Caco-2 (cell line): ENCODE data around the gene SLC22A23. TPM values are rescaled to one million over a fixed set of nuclear protein-coding genes. Genes with fewer than 3 reads are reported as not detected.

ENCODE experiments used
- BruUV-seq: library from RNA; stranded (reverse); fragments of 400-500 nt; replicated peaks from 2 replicates; lab custom pipeline; 2021; lab: Mats Ljungman, UMichigan
- CTCF ChIA-PET: fragments of 300-600 bp; sonication (Branson Sonifier 250); formaldehyde crosslinking; loops from one replicate; lab custom pipeline; 2022; ENCODE audit warnings: antibody characterized with exemption; lab: Charles Lee
- POLR2A ChIA-PET: fragments of 300-600 bp; sonication (Branson Sonifier 250); formaldehyde crosslinking; loops from one replicate; lab custom pipeline; 2022; ENCODE audit warnings: antibody characterized with exemption; lab: Charles Lee
- DNase-seq, 2 experiments: peaks; one replicate each; pipeline versions ENCODE4 v3.0.0 to v3.0.0-alpha.2; 2020 to 2022
- H3K27me3 ChIP-seq: replicated peaks from 2 replicates; pipeline ENCODE4 v1.6.0; 2011; ENCODE audit warnings: low read length; ENCODE audit not compliant: control insufficient read depth, insufficient read depth
- H3K36me3 ChIP-seq: 2 replicates; pipeline ENCODE4 v1.5.1; 2011; ENCODE audit warnings: low read length; ENCODE audit not compliant: control insufficient read depth, insufficient read depth
- H3K4me1 ChIP-seq: fragments of 250-450 bp; sonication (Bioruptor Pico); 2 replicates; pipeline ENCODE4 v1.5.1; 2020; ENCODE audit warnings: mild to moderate bottlenecking
- H3K4me3 ChIP-seq: 2 replicates; pipeline ENCODE4 v1.5.1; 2011; ENCODE audit warnings: low read depth, mild to moderate bottlenecking, control low read depth, low read length
- H3K9me3 ChIP-seq: fragments of 250-450 bp; sonication (Bioruptor Pico); 2 replicates; pipeline ENCODE4 v1.5.1; 2020; ENCODE audit warnings: mild to moderate bottlenecking, moderate library complexity
- H3K27ac Mint-ChIP-seq: one replicate; pipeline ENCODE4 v1.8.0; 2022; ENCODE audit warnings: mixed read lengths; ENCODE audit not compliant: unreplicated experiment
- H3K27me3 Mint-ChIP-seq: one replicate; pipeline ENCODE4 v1.8.0; 2022; ENCODE audit warnings: mixed read lengths; ENCODE audit not compliant: insufficient read depth, unreplicated experiment
- H3K36me3 Mint-ChIP-seq: one replicate; pipeline ENCODE4 v1.8.0; 2022; ENCODE audit warnings: mild to moderate bottlenecking, mixed read lengths; ENCODE audit not compliant: insufficient read depth, unreplicated experiment
- H3K4me1 Mint-ChIP-seq: one replicate; pipeline ENCODE4 v1.8.0; 2022; ENCODE audit warnings: low read depth, mixed read lengths; ENCODE audit not compliant: unreplicated experiment
- H3K4me3 Mint-ChIP-seq: one replicate; pipeline ENCODE4 v1.8.0; 2022; ENCODE audit warnings: mild to moderate bottlenecking, moderate library complexity, mixed read lengths; ENCODE audit not compliant: unreplicated experiment
- H3K9me3 Mint-ChIP-seq: one replicate; pipeline ENCODE4 v1.8.0; 2022; ENCODE audit warnings: mixed read lengths; ENCODE audit not compliant: unreplicated experiment
- intact Hi-C: fragments of 100-400 bp; cut with micrococcal nuclease; formaldehyde crosslinking; loops from one replicate; pipeline ENCODE4 v1.10.0; 2022; ENCODE audit not compliant: unreplicated experiment
- total RNA-seq: library from RNA; stranded (reverse); gene quantifications from 2 replicates; pipeline ENCODE4 v1.2.3, GENCODE V29; 2022
- TF ChIP-seq, protein P1 (sequence below), 2 experiments: fragments of 200-600 bp in 1 of 2; IDR thresholded peaks; 1 replicate in 1 of 2; 2 replicates in 1 of 2; pipeline versions ENCODE4 v1.5.1 to v1.8.0; 2011 to 2022; ENCODE audit warnings: antibody characterized with exemption in 1 of 2, control low read depth in 1 of 2, inconsistent platforms in 1 of 2, low read depth in 1 of 2, low read length in 1 of 2, mild to moderate bottlenecking in 1 of 2, moderate library complexity in 1 of 2; ENCODE audit not compliant: insufficient read depth in 1 of 2, severe bottlenecking in 1 of 2, unreplicated experiment in 1 of 2

The SLC22A23 gene
- total RNA-seq, 1 experiment from 2014 or later = 45.5 TPM

- ChIA-PET POLR2A (interaction anchor here (0.6 to 2.5 kb wide), 4 partner anchors 16 to 61 kb away, joined by 3 to 14 read pairs (median 5); no protein-coding TSS in a partner anchor), CTCF (interaction anchor here (0.6 to 1.2 kb wide), 3 partner anchors 9 to 32 kb away, joined by 3 read pairs; no protein-coding TSS in a partner anchor)
- Histone ChIP-seq H3K9me3 (no peaks in the 10 kb centered on the region), H3K4me1 (peaks cover 70% of the 10 kb centered on the region), H3K4me3 (no peak overlapping the region), H3K27me3 (no peaks in the 10 kb centered on the region), H3K36me3 (no peaks in the 10 kb centered on the region)
- Mint-ChIP-seq H3K4me3 (peak overlapping the region; percentile 33), H3K36me3 (peaks cover 14% of the 10 kb centered on the region), H3K9me3 (no peaks in the 10 kb centered on the region), H3K4me1 (peaks cover 61% of the 10 kb centered on the region), H3K27ac (peak overlapping the region; percentile 73), H3K27me3 (no peaks in the 10 kb centered on the region)
- TF ChIP-seq, protein P1, sequence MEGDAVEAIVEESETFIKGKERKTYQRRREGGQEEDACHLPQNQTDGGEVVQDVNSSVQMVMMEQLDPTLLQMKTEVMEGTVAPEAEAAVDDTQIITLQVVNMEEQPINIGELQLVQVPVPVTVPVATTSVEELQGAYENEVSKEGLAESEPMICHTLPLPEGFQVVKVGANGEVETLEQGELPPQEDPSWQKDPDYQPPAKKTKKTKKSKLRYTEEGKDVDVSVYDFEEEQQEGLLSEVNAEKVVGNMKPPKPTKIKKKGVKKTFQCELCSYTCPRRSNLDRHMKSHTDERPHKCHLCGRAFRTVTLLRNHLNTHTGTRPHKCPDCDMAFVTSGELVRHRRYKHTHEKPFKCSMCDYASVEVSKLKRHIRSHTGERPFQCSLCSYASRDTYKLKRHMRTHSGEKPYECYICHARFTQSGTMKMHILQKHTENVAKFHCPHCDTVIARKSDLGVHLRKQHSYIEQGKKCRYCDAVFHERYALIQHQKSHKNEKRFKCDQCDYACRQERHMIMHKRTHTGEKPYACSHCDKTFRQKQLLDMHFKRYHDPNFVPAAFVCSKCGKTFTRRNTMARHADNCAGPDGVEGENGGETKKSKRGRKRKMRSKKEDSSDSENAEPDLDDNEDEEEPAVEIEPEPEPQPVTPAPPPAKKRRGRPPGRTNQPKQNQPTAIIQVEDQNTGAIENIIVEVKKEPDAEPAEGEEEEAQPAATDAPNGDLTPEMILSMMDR (IDR thresholded peaks at IDR 0.05; ENCODE audit: insufficient read depth in 1 of 2, low read depth in 1 of 2, low read length in 1 of 2, severe bottlenecking in 1 of 2, unreplicated experiment in 1 of 2) = no peak
- no TSS peak for BruUV-seq
- DNase-seq = peak; percentile 23 to 59
- intact Hi-C loops = loop anchor here (1.0 kb wide), 4 partner anchors 11 to 28 kb away; no protein-coding TSS in a partner anchor
These were observed 74.2 kb downstream of the SLC22A23 start for GRCh38 chr6:3382326-3383279.

- Histone ChIP-seq H3K27me3 (no peaks in the 10 kb centered on the region), H3K36me3 (no peaks in the 10 kb centered on the region), H3K9me3 (no peaks in the 10 kb centered on the region), H3K4me3 (no peak overlapping the region), H3K4me1 (peaks cover 70% of the 10 kb centered on the region)
- no TSS peak for BruUV-seq
- TF ChIP-seq, protein P1 (IDR thresholded peaks at IDR 0.05; ENCODE audit: insufficient read depth in 1 of 2, low read depth in 1 of 2, low read length in 1 of 2, severe bottlenecking in 1 of 2, unreplicated experiment in 1 of 2) = no peak
- no peak for DNase-seq
- Mint-ChIP-seq H3K9me3 (no peaks in the 10 kb centered on the region), H3K36me3 (peaks cover 15% of the 10 kb centered on the region), H3K4me3 (no peak overlapping the region), H3K27ac (peak overlapping the region; percentile 73), H3K4me1 (peaks cover 64% of the 10 kb centered on the region), H3K27me3 (no peaks in the 10 kb centered on the region)
- CTCF ChIA-PET = interaction anchor here (1.3 kb wide), 1 partner anchor 22 kb away, joined by 5 read pairs; no protein-coding TSS in a partner anchor
- POLR2A ChIA-PET = no interaction called here
- intact Hi-C loops = no loop called here
These were observed 75.5 kb downstream of the SLC22A23 start for GRCh38 chr6:3381233-3381921.
